Hepatocyte (in vitro differentiated cells): ENCODE data around the gene KPNA6. TPM values are rescaled to one million over a fixed set of nuclear protein-coding genes. Genes with fewer than 3 reads are reported as not detected.
"Not testable (repeated sequence)": the region's sequence is repeated elsewhere in the genome, so short reads cannot be mapped to it uniquely, and the experiment has no call there.

ENCODE experiments used
- DNase-seq: peaks from one replicate; pipeline ENCODE4 v3.0.0-alpha.2; 2016; ENCODE audit warnings: low spot score
- H2AFZ ChIP-seq: fragments of 200-600 bp; sonication (generic); 2 replicates; pipeline ENCODE4 v1.6.0; 2016; ENCODE audit warnings: antibody characterized with exemption, mild to moderate bottlenecking
- H3K27ac ChIP-seq: fragments of 200-600 bp; sonication (generic); 2 replicates; pipeline ENCODE4 v1.5.1; 2016; ENCODE audit warnings: mild to moderate bottlenecking
- H3K27me3 ChIP-seq: fragments of 200-600 bp; sonication (generic); 2 replicates; pipeline ENCODE4 v1.6.1; 2016
- H3K36me3 ChIP-seq: fragments of 200-600 bp; sonication (generic); replicated peaks from 2 replicates; pipeline ENCODE4 v1.5.1; 2016; ENCODE audit warnings: low read depth; ENCODE audit not compliant: insufficient read depth
- H3K4me1 ChIP-seq: fragments of 200-600 bp; sonication (generic); 2 replicates; pipeline ENCODE4 v1.5.1; 2016; ENCODE audit warnings: mild to moderate bottlenecking, moderate library complexity; ENCODE audit not compliant: insufficient read depth
- H3K4me2 ChIP-seq: fragments of 200-600 bp; sonication (generic); 2 replicates; pipeline ENCODE4 v1.6.0; 2016
- H3K4me3 ChIP-seq: fragments of 200-600 bp; sonication (generic); 2 replicates; pipeline ENCODE4 v1.5.1; 2016; ENCODE audit warnings: mild to moderate bottlenecking
- H3K79me2 ChIP-seq: fragments of 200-600 bp; sonication (generic); 2 replicates; pipeline ENCODE4 v1.6.0; 2017; ENCODE audit warnings: mild to moderate bottlenecking
- H3K9me2 ChIP-seq: fragments of 200-600 bp; sonication (generic); replicated peaks from 2 replicates; pipeline ENCODE4 v1.6.0; 2017; ENCODE audit warnings: mild to moderate bottlenecking; ENCODE audit not compliant: insufficient read depth
- H3K9me3 ChIP-seq: fragments of 200-600 bp; sonication (generic); 2 replicates; pipeline ENCODE4 v1.5.1; 2016; ENCODE audit warnings: low read depth, mild to moderate bottlenecking
- H4K20me1 ChIP-seq: fragments of 200-600 bp; sonication (generic); 2 replicates; pipeline ENCODE4 v1.6.0; 2016; ENCODE audit warnings: mild to moderate bottlenecking; ENCODE audit not compliant: insufficient read depth, poor library complexity, severe bottlenecking
- EZH2 ChIP-seq: fragments of 200-600 bp; sonication (generic); IDR thresholded peaks from 2 replicates; pipeline ENCODE4 v1.6.1; 2016; ENCODE audit warnings: antibody characterized with exemption, mild to moderate bottlenecking, borderline replicate concordance
- EZH2phosphoT487 ChIP-seq: fragments of 200-600 bp; sonication (generic); IDR thresholded peaks from one replicate; pipeline ENCODE4 v1.6.1; 2018; ENCODE audit warnings: antibody characterized with exemption, mild to moderate bottlenecking, low read depth, moderate library complexity; ENCODE audit not compliant: unreplicated experiment, severe bottlenecking
- WGBS: methylation state at CpG from one replicate; pipeline ENCODE4 v1.1.6; 2016; ENCODE audit warnings: low lambda C conversion rate; ENCODE audit errors: missing lambda C conversion rate; 5-methylcytosine and 5-hydroxymethylcytosine counted together
- polyA plus RNA-seq: library from polyadenylated mRNA; unstranded; fragments of >200 nt; fragmentation: Nextera tagmentation; extraction: Ambion mirVana; gene quantifications from 2 replicates; pipeline ENCODE4 v1.2.1, GENCODE V29; 2016
- total RNA-seq: library from RNA; depleted of rRNA; stranded (reverse); fragments of >200 nt; gene quantifications from 2 replicates; pipeline ENCODE4 v1.2.3, GENCODE V29; 2014
- TF ChIP-seq, protein P1 (sequence below): fragments of 200-600 bp; sonication (generic); IDR thresholded peaks from 2 replicates; pipeline ENCODE4 v1.5.1; 2016; ENCODE audit warnings: antibody characterized with exemption, mild to moderate bottlenecking; ENCODE audit not compliant: poor library complexity

Gene KPNA6
- total and polyA plus RNA-seq, 2 experiments from 2014 or later: 30.3 to 48.5 TPM

DNA sequence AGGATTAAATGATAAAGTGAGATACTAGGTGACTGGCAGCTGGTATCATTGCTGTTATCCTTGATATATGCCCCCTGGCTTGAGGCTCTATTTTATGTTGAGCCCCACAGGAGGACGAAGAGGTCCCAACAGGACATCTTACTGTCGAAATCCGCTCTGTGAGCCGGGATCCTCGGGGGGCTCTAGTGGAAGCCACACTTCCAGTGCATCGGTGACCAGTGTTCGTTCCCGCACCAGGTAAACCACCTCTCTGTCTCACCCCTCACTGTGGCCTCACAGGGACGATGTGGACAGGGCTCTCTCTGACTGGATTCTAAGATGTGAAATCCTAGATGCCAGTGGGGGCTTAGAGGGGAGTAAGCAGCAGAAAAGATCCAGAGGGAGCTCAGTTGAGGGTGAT, 33.0 kb upstream of the KPNA6 start:
- no peaks in the 10 kb centered on the region for H3K9me2 ChIP-seq
- H3K4me3 ChIP-seq: no peak overlapping the region
- TF ChIP-seq EZH2: no peak
- H3K36me3 ChIP-seq: no peaks in the 10 kb centered on the region
- no peak overlapping the region for H3K27ac ChIP-seq
- peaks cover 4% of the 10 kb centered on the region for H3K4me1 ChIP-seq
- WGBS: 94% methylated on average over 9 of the region's 9 CpGs
- H3K27me3 ChIP-seq: no peaks in the 10 kb centered on the region
- no peak overlapping the region for H3K4me2 ChIP-seq
- H2AFZ ChIP-seq: no peak overlapping the region
- no peaks in the 10 kb centered on the region for H3K9me3 ChIP-seq
- DNase-seq: no peak
- peaks cover 11% of the 10 kb centered on the region for H3K79me2 ChIP-seq
- no peaks in the 10 kb centered on the region for H4K20me1 ChIP-seq

GRCh38 chr1:32077451-32077850, 30.4 kb upstream of the KPNA6 start:
- Histone ChIP-seq H3K9me3 (no peaks in the 10 kb centered on the region), H2AFZ (no peak overlapping the region), H3K9me2 (no peaks in the 10 kb centered on the region), H4K20me1 (no peaks in the 10 kb centered on the region), H3K4me3 (no peak overlapping the region), H3K27me3 (no peaks in the 10 kb centered on the region), H3K27ac (no peak overlapping the region), H3K4me1 (no peaks in the 10 kb centered on the region), H3K79me2 (peaks cover 11% of the 10 kb centered on the region), H3K4me2 (no peak overlapping the region), H3K36me3 (no peaks in the 10 kb centered on the region)
- WGBS: 80% methylated on average over 3 of the region's 3 CpGs
- DNase-seq: no peak
- no peak for TF ChIP-seq EZH2
- TF ChIP-seq, protein P1, sequence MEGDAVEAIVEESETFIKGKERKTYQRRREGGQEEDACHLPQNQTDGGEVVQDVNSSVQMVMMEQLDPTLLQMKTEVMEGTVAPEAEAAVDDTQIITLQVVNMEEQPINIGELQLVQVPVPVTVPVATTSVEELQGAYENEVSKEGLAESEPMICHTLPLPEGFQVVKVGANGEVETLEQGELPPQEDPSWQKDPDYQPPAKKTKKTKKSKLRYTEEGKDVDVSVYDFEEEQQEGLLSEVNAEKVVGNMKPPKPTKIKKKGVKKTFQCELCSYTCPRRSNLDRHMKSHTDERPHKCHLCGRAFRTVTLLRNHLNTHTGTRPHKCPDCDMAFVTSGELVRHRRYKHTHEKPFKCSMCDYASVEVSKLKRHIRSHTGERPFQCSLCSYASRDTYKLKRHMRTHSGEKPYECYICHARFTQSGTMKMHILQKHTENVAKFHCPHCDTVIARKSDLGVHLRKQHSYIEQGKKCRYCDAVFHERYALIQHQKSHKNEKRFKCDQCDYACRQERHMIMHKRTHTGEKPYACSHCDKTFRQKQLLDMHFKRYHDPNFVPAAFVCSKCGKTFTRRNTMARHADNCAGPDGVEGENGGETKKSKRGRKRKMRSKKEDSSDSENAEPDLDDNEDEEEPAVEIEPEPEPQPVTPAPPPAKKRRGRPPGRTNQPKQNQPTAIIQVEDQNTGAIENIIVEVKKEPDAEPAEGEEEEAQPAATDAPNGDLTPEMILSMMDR: no peak
- TF ChIP-seq EZH2phosphoT487: no peak

DNA sequence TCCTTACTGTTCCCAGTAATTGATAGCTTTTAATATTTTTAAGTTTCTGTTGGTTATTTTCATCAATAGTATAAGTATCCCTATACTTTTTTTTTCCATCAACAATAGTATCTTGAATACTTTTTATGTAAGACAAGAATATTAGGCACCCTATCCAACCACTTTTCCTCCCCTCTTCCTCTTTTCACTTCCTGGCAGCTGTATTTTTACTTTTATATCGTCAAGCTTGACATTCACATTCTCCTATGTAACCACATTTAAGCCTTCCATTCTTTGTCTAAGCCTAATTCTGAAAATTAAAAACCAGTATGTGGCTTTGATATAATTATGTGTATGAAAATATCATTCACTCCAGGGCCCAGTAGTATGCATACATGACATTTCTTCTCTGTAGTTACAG, 25.8 kb upstream of the KPNA6 start:
- Histone ChIP-seq H3K4me1 (no peaks in the 10 kb centered on the region), H3K9me3 (no peaks in the 10 kb centered on the region), H4K20me1 (no peaks in the 10 kb centered on the region), H3K4me2 (no peak overlapping the region), H3K27ac (no peak overlapping the region), H3K4me3 (no peak overlapping the region), H3K79me2 (no peaks in the 10 kb centered on the region), H3K36me3 (peaks cover 4% of the 10 kb centered on the region), H2AFZ (no peak overlapping the region), H3K9me2 (no peaks in the 10 kb centered on the region), H3K27me3 (no peaks in the 10 kb centered on the region)
- DNase-seq: no peak
- 100% methylated on average over 1 of the region's 1 CpG for WGBS
- TF ChIP-seq, protein P1: no peak
- no peak for TF ChIP-seq EZH2phosphoT487
- TF ChIP-seq EZH2: no peak

DNA sequence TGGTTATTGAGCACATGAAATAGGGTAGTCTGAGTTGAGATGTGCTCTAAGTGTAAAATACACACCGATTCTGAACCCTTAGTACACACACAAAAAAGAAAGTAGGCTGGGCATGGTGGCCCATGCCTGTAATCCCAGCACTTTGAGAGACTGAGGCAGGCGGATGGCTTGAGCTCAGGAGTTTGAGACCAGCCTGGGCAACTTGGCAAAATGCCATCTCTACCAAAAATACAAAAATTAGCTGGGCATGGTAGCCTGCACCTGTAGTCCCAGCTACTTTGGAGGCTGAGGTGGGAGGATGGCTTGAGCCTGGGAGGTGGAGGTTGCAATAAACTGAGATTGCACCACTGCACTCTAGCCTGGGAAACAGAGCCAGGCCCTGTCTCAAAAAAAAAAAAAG, 21.5 kb upstream of the KPNA6 start:
- not testable (repeated sequence) for H3K4me1 ChIP-seq, H3K9me3 ChIP-seq

More for the DNA sequence above, 21.5 kb upstream of the KPNA6 start:
- H3K4me3 ChIP-seq, H4K20me1 ChIP-seq, H3K4me2 ChIP-seq, DNase-seq, H3K27ac ChIP-seq, H3K36me3 ChIP-seq, H3K9me2 ChIP-seq, H3K79me2 ChIP-seq, H2AFZ ChIP-seq, H3K27me3 ChIP-seq: not testable (repeated sequence)
- 91% methylated on average over 2 of the region's 2 CpGs for WGBS
